ENCODE measurements around the gene CLDN16.

CLDN16 gene

DNA sequence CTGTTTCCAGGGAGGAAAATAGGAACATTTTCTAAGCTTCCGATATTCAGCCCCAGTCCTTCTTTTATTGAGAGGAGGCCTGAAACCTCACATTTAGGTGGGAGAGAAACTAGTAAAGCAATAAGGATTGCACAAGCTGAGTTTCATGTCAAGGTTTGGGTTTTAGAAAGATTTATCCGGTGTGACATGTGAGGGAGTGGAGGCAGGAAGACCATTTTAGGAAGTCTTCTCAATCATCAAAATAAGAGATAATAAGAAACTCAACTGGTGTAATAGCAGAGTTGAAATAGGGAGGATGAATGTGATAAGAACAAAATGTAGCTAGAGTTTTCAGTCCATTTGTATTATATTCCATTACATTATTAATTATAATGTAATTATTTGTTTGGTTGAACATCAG lies 27.7 kb upstream of the CLDN16 start:
- no peaks in the 10 kb centered on the region for H3K27me3 ChIP-seq (ENCODE audit: insufficient read depth, low read depth, severe bottlenecking)
- H3K4me3 ChIP-seq (ENCODE audit: low read depth, low read length): no peak overlapping the region
- DNase-seq: no peak
- H3K36me3 ChIP-seq: no peaks in the 10 kb centered on the region
- no peak overlapping the region for H3K27ac ChIP-seq
- H3K9me3 ChIP-seq (ENCODE audit: severe bottlenecking): no peaks in the 10 kb centered on the region
- TF ChIP-seq, protein P1, sequence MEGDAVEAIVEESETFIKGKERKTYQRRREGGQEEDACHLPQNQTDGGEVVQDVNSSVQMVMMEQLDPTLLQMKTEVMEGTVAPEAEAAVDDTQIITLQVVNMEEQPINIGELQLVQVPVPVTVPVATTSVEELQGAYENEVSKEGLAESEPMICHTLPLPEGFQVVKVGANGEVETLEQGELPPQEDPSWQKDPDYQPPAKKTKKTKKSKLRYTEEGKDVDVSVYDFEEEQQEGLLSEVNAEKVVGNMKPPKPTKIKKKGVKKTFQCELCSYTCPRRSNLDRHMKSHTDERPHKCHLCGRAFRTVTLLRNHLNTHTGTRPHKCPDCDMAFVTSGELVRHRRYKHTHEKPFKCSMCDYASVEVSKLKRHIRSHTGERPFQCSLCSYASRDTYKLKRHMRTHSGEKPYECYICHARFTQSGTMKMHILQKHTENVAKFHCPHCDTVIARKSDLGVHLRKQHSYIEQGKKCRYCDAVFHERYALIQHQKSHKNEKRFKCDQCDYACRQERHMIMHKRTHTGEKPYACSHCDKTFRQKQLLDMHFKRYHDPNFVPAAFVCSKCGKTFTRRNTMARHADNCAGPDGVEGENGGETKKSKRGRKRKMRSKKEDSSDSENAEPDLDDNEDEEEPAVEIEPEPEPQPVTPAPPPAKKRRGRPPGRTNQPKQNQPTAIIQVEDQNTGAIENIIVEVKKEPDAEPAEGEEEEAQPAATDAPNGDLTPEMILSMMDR (IDR thresholded peaks at IDR 0.05; ENCODE audit: low read depth, low read length): no peak

DNA sequence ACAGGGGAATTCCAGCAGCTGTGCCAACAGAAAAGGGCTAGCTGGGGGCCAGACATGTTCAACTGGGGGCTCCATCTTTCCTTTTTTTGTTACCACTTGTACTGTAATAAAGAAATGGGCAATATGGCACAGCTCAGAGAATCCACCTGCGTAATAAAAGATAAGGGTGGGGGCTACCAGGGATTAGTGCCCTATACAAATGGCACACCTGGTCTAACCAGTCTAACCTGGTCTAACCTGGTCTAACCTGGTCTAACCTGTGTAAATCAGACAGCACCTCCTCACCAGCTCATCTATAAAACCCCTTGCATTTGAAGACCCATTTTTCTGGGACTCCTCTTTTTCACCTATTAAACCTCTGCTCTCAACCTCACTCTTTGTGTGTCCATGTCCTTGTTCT lies 26.2 kb upstream of the CLDN16 start:
- H3K9me3 ChIP-seq (ENCODE audit: severe bottlenecking): no peaks in the 10 kb centered on the region
- H3K27ac ChIP-seq: no peak overlapping the region
- TF ChIP-seq, protein P1 (IDR thresholded peaks at IDR 0.05; ENCODE audit: low read depth, low read length): no peak
- H3K27me3 ChIP-seq (ENCODE audit: insufficient read depth, low read depth, severe bottlenecking): no peaks in the 10 kb centered on the region
- no peak for DNase-seq
- no peak overlapping the region for H3K4me3 ChIP-seq (ENCODE audit: low read depth, low read length)
- no peaks in the 10 kb centered on the region for H3K36me3 ChIP-seq

DNA sequence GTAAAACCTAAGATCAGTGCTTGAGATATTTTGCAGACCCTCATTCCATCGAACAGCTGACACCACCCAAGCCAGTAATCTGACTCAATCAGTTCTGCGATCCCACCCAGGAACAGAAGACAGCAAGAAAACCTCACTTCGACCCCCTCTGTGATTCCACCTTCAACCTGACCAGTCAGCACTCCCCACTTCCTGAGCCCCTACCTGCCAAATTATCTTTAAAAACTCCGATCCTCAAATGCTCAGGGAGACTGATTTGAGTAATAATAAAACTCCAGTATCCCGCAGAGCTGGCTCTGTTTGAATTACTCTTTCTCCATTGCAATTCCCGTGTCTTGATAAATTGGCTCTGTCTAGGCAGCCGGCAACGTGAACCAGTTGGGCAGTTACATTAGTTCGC lies 25.7 kb upstream of the CLDN16 start:
- DNase-seq: no peak
- Histone ChIP-seq H3K27ac (no peak overlapping the region), H3K27me3 (ENCODE audit: insufficient read depth, low read depth, severe bottlenecking) (no peaks in the 10 kb centered on the region), H3K4me3 (ENCODE audit: low read depth, low read length) (no peak overlapping the region), H3K36me3 (no peaks in the 10 kb centered on the region), H3K9me3 (ENCODE audit: severe bottlenecking) (no peaks in the 10 kb centered on the region)
- TF ChIP-seq, protein P1 (IDR thresholded peaks at IDR 0.05; ENCODE audit: low read depth, low read length): no peak

DNA sequence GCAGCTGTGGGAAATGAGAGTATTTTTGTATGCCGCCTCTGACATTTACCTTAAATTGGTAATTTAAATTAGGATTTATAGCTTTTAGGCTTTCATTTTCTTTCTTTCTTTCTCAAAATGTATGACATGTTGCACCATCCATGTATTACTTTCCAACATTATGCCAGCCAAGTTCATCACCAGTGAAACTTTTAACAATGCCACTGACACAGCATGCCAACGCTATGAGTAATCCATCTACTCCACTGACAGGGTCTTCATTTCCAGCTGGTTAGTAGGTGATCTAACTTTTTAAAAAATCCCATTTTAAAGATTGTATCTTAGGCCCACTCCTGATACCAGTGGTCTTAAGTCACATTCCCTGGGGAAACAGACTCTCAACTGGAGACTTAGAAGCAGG lies 21.8 kb upstream of the CLDN16 start:
- no peak overlapping the region for H3K4me3 ChIP-seq (ENCODE audit: low read depth, low read length)
- no peaks in the 10 kb centered on the region for H3K27me3 ChIP-seq (ENCODE audit: insufficient read depth, low read depth, severe bottlenecking)
- TF ChIP-seq, protein P1 (IDR thresholded peaks at IDR 0.05; ENCODE audit: low read depth, low read length): no peak

DNA sequence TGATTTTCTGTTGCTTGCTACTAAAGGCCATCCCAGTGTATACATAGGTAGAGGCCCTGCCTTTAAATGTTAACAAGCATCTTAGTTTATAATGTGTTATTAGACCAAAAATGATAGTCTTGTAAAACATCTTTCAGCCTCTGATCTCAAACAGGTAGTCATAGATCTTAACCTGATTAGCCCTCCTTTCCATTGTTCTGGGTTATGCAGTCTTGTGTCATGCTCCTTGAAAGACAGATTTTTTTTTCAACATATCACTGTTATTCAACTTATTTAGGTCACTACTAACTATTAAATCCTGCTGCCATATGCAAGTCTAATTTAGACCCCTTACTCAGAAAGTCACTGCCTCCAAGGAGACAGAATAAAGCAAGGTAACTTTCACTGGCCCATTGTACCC lies 19.1 kb upstream of the CLDN16 start:
- Histone ChIP-seq H3K4me3 (ENCODE audit: low read depth, low read length) (no peak overlapping the region), H3K36me3 (no peaks in the 10 kb centered on the region), H3K27me3 (ENCODE audit: insufficient read depth, low read depth, severe bottlenecking) (no peaks in the 10 kb centered on the region), H3K27ac (no peak overlapping the region), H3K9me3 (ENCODE audit: severe bottlenecking) (no peaks in the 10 kb centered on the region)
- TF ChIP-seq, protein P1 (IDR thresholded peaks at IDR 0.05; ENCODE audit: low read depth, low read length): no peak
- DNase-seq: no peak

More for the DNA sequence above, 21.8 kb upstream of the CLDN16 start:
- no peak for DNase-seq
- no peaks in the 10 kb centered on the region for H3K36me3 ChIP-seq
- H3K27ac ChIP-seq: no peak overlapping the region
- H3K9me3 ChIP-seq (ENCODE audit: severe bottlenecking): no peaks in the 10 kb centered on the region

DNA sequence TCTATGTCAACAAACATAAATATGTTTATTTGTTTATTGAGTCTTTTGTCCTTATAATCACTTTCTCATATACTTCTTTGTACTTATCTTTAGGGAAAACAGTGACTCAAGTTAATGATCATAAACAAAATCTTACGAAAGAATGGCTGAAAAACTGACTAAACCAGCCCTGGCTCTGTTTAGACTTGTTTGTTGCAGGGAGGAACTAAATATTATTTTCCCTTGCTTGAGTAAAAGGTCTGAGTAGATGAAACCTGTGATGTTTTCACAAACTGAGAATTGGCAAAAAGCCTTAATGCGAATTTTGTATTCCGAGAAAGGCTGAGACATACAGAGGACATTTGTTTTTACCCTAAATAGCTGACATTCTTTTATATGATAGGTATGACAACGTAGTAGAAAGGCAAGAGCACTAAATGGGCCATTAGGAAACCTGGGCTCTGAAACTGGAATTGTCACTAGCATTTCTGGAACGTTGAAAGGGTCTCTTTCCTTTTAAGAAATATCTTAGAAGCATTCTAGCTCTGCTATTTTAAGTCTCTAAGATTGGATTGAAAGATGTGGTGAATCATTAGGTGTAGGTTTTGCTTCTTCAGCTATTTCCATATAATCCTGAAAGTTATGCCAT lies 18.2 kb upstream of the CLDN16 start:
- DNase-seq: no peak
- Histone ChIP-seq H3K9me3 (ENCODE audit: severe bottlenecking) (no peaks in the 10 kb centered on the region), H3K36me3 (no peaks in the 10 kb centered on the region), H3K4me3 (ENCODE audit: low read depth, low read length) (no peak overlapping the region), H3K27ac (no peak overlapping the region), H3K27me3 (ENCODE audit: insufficient read depth, low read depth, severe bottlenecking) (no peaks in the 10 kb centered on the region)
- TF ChIP-seq, protein P1 (IDR thresholded peaks at IDR 0.05; ENCODE audit: low read depth, low read length): no peak
